HAP-1 (cell line): ENCODE measurements around the gene FAM50B.
A peak's percentile ranks its signal among the peaks of the same experiment; 100 is the strongest.

ENCODE experiments used
- DNase-seq, 2 experiments: peaks; one replicate each; pipeline ENCODE4 v3.0.0-alpha.2; 2016 to 2020; ENCODE audit warnings: low spot score in 2 of 2
- H3K27me3 ChIP-seq: fragments of 250-450 bp; sonication (Bioruptor Pico); 2 replicates; pipeline ENCODE4 v1.5.1; 2020; ENCODE audit warnings: low read depth, mild to moderate bottlenecking, moderate library complexity
- H3K36me3 ChIP-seq: fragments of 250-450 bp; sonication (Bioruptor Pico); replicated peaks from 2 replicates; pipeline ENCODE4 v1.5.1; 2020; ENCODE audit warnings: mild to moderate bottlenecking
- H3K4me1 ChIP-seq: fragments of 250-450 bp; sonication (Bioruptor Pico); 2 replicates; pipeline ENCODE4 v1.5.1; 2020; ENCODE audit warnings: mild to moderate bottlenecking
- H3K4me3 ChIP-seq: fragments of 250-450 bp; sonication (Bioruptor Pico); 2 replicates; pipeline ENCODE4 v1.5.1; 2020; ENCODE audit warnings: mild to moderate bottlenecking, moderate library complexity
- H3K9me3 ChIP-seq: fragments of 250-450 bp; sonication (Bioruptor Pico); 2 replicates; pipeline ENCODE4 v1.5.1; 2020; ENCODE audit warnings: mild to moderate bottlenecking, moderate library complexity
- in situ Hi-C: fragments of 300-500 bp; cut with MboI; formaldehyde crosslinking; loops from 3 replicates; pipeline ENCODE4 v1.14.3; 2020; ENCODE audit warnings: low sequenced_read_pairs, inconsistent platforms, mixed read lengths

Gene FAM50B

GRCh38 chr6:3893487-3893886 is 44.3 kb downstream of the FAM50B start:
- Histone ChIP-seq H3K27me3 (no peaks in the 10 kb centered on the region), H3K4me3 (no peak overlapping the region), H3K9me3 (no peaks in the 10 kb centered on the region), H3K36me3 (no peaks in the 10 kb centered on the region), H3K4me1 (peaks cover 15% of the 10 kb centered on the region)
- no peak for DNase-seq
- in situ Hi-C loops, result no loop called here

- H3K9me3 ChIP-seq, result no peaks in the 10 kb centered on the region
- H3K4me1 ChIP-seq, result peaks cover 11% of the 10 kb centered on the region
- no peaks in the 10 kb centered on the region for H3K36me3 ChIP-seq
- in situ Hi-C loops, result no loop called here
- DNase-seq, result no peak
- H3K4me3 ChIP-seq, result no peak overlapping the region
- H3K27me3 ChIP-seq, result no peaks in the 10 kb centered on the region
Measured at GRCh38 chr6:3893917-3894316, 44.7 kb downstream of the FAM50B start.

- Histone ChIP-seq H3K4me3 (no peak overlapping the region), H3K4me1 (peaks cover 10% of the 10 kb centered on the region), H3K27me3 (no peaks in the 10 kb centered on the region), H3K36me3 (no peaks in the 10 kb centered on the region), H3K9me3 (no peaks in the 10 kb centered on the region)
- peak; percentile 34 to 67 for DNase-seq
- in situ Hi-C loops, result no loop called here
Measured at GRCh38 chr6:3894590-3895311, 45.6 kb downstream of the FAM50B start.

GRCh38 chr6:3895312-3895653 is 46.1 kb downstream of the FAM50B start:
- H3K36me3 ChIP-seq, result no peaks in the 10 kb centered on the region
- H3K4me1 ChIP-seq, result peaks cover 10% of the 10 kb centered on the region
- no peak overlapping the region for H3K4me3 ChIP-seq
- H3K9me3 ChIP-seq, result no peaks in the 10 kb centered on the region
- in situ Hi-C loops, result no loop called here
- H3K27me3 ChIP-seq, result no peaks in the 10 kb centered on the region
- DNase-seq, result no peak

- in situ Hi-C loops, result no loop called here
- Histone ChIP-seq H3K36me3 (no peaks in the 10 kb centered on the region), H3K4me1 (peaks cover 10% of the 10 kb centered on the region), H3K27me3 (no peaks in the 10 kb centered on the region), H3K9me3 (no peaks in the 10 kb centered on the region), H3K4me3 (no peak overlapping the region)
- no peak for DNase-seq
Measured at GRCh38 chr6:3895805-3896204, 46.6 kb downstream of the FAM50B start.

- in situ Hi-C loops, result no loop called here
- no peaks in the 10 kb centered on the region for H3K36me3 ChIP-seq
- H3K4me1 ChIP-seq, result peaks cover 10% of the 10 kb centered on the region
- DNase-seq, result no peak
- no peak overlapping the region for H3K4me3 ChIP-seq
- H3K27me3 ChIP-seq, result no peaks in the 10 kb centered on the region
- H3K9me3 ChIP-seq, result no peaks in the 10 kb centered on the region
Measured at GRCh38 chr6:3898265-3898994, 49.3 kb downstream of the FAM50B start.

- Histone ChIP-seq H3K4me1 (peaks cover 8% of the 10 kb centered on the region), H3K9me3 (no peaks in the 10 kb centered on the region), H3K4me3 (no peak overlapping the region), H3K27me3 (no peaks in the 10 kb centered on the region), H3K36me3 (no peaks in the 10 kb centered on the region)
- in situ Hi-C loops, result no loop called here
- no peak for DNase-seq
Measured at GRCh38 chr6:3899061-3899460, 49.9 kb downstream of the FAM50B start.

- no peak overlapping the region for H3K4me3 ChIP-seq
- H3K27me3 ChIP-seq, result no peaks in the 10 kb centered on the region
- no peak for DNase-seq
- no peaks in the 10 kb centered on the region for H3K9me3 ChIP-seq
- H3K36me3 ChIP-seq, result no peaks in the 10 kb centered on the region
- H3K4me1 ChIP-seq, result peaks cover under 1% of the 10 kb centered on the region; the same call in 1 of the 2 replicates
- in situ Hi-C loops, result no loop called here
Measured at GRCh38 chr6:3899970-3900439, 50.8 kb downstream of the FAM50B start.
